Fibroblast of pulmonary artery (primary cell): ENCODE results near the gene CDK4.
A peak's percentile ranks its signal among the peaks of the same experiment; 100 is the strongest.

ENCODE experiments used
- DNase-seq: peaks from one replicate; pipeline ENCODE4 v3.0.0-alpha.2; 2010; ENCODE audit warnings: low read depth
- H3K4me3 ChIP-seq: replicated peaks from 2 replicates; pipeline ENCODE4 v1.5.1; 2011; ENCODE audit warnings: low read depth, mild to moderate bottlenecking, control low read depth, low read length, moderate library complexity
- CTCF ChIP-seq: IDR thresholded peaks from 2 replicates; pipeline ENCODE4 v1.5.1; 2011; ENCODE audit warnings: mild to moderate bottlenecking, control low read depth, low read length, inconsistent platforms; ENCODE audit errors: missing control alignments

Gene CDK4

GRCh38 chr12:57751788-57752667 lies at the start of gene CDK4:
Gene CDK4, minus strand, starts transcription at chr12:57752310. Its CDS starts 593 bp downstream, at chr12:57751717.
- no peak for TF ChIP-seq CTCF
- peak; percentile 100 for DNase-seq
- peak within 1 kb of the TSS; percentile 92 for H3K4me3 ChIP-seq

GRCh38 chr12:57800965-57801364 lies 48.9 kb upstream of the CDK4 start:
- TF ChIP-seq CTCF, result no peak
- no peak for DNase-seq
- H3K4me3 ChIP-seq, result no peak overlapping the region

- DNase-seq, result no peak
- H3K4me3 ChIP-seq, result no peak overlapping the region
- no peak for TF ChIP-seq CTCF
These were observed 45.8 kb upstream of the CDK4 start for GRCh38 chr12:57797933-57798332.

GRCh38 chr12:57796996-57797395 lies 44.9 kb upstream of the CDK4 start:
- TF ChIP-seq CTCF, result no peak
- no peak overlapping the region for H3K4me3 ChIP-seq
- DNase-seq, result no peak

- DNase-seq, result no peak
- H3K4me3 ChIP-seq, result no peak overlapping the region
- TF ChIP-seq CTCF, result no peak
These were observed 43.2 kb upstream of the CDK4 start for GRCh38 chr12:57795354-57795753.

- no peak for TF ChIP-seq CTCF
- no peak overlapping the region for H3K4me3 ChIP-seq
- DNase-seq, result peak; percentile 81
These were observed 41.8 kb upstream of the CDK4 start for GRCh38 chr12:57793920-57794319.

- no peak for TF ChIP-seq CTCF
- no peak overlapping the region for H3K4me3 ChIP-seq
- DNase-seq, result no peak
These were observed 31.8 kb upstream of the CDK4 start for GRCh38 chr12:57783861-57784260.
